Transverse colon (tissue), 4 donors: ENCODE results near the gene UBE2E2. TPM values are rescaled to one million over a fixed set of nuclear protein-coding genes. Genes with fewer than 3 reads are reported as not detected.

Experiments
- DNase-seq: peaks from one replicate; pipeline ENCODE4 v3.0.0-alpha.2; 2019
- H3K27ac ChIP-seq, 4 donors: fragments of 200-600 bp; sonication (generic); 2 replicates each; pipeline ENCODE4 v1.5.1; 2016 to 2018; ENCODE audit warnings: inconsistent platforms in 4 of 4
- H3K27me3 ChIP-seq: fragments of 200-600 bp; sonication (generic); 2 replicates; pipeline ENCODE4 v1.5.1; 2017; ENCODE audit warnings: inconsistent platforms
- H3K36me3 ChIP-seq, 4 donors: fragments of 200-600 bp; sonication (generic); 2 replicates each; pipeline ENCODE4 v1.5.1; 2017 to 2019; ENCODE audit warnings: inconsistent platforms in 4 of 4
- H3K4me1 ChIP-seq, 4 donors: fragments of 200-600 bp; sonication (generic); 2 replicates each; pipeline ENCODE4 v1.5.1; 2017 to 2020; ENCODE audit warnings: inconsistent platforms in 4 of 4
- H3K4me3 ChIP-seq, 4 donors: fragments of 200-600 bp; sonication (generic); 1 replicate in 1 of 4; 2 replicates in 3 of 4; pipeline versions ENCODE4 v1.5.1 to v1.6.1; 2017 to 2019; ENCODE audit warnings: inconsistent platforms in 4 of 4
- H3K9me3 ChIP-seq, 2 donors: fragments of 200-600 bp; sonication (generic); 2 replicates each; pipeline ENCODE4 v1.5.1; 2017 to 2019; ENCODE audit warnings: inconsistent platforms in 2 of 2
- EP300 ChIP-seq: sonication (generic); formaldehyde crosslinking; IDR thresholded peaks from one replicate; pipeline ENCODE4 v1.6.1; 2017; ENCODE audit warnings: antibody characterized with exemption, low read depth
- POLR2A ChIP-seq: fragments of 450-650 bp; IDR thresholded peaks from one replicate; pipeline ENCODE4 v1.6.1; 2016; ENCODE audit warnings: antibody characterized with exemption, mild to moderate bottlenecking, moderate library complexity
- POLR2AphosphoS5 ChIP-seq, 3 donors: sonication (generic); formaldehyde crosslinking; IDR thresholded peaks; one replicate each; pipeline ENCODE4 v1.6.1; 2016; ENCODE audit warnings: antibody characterized with exemption in 3 of 3
- WGBS, 2 donors: methylation state at CpG; one replicate each; pipeline ENCODE4 v1.1.5; 2018; ENCODE audit warnings: low coverage in 1 of 2; 5-methylcytosine and 5-hydroxymethylcytosine counted together
- in situ Hi-C, 4 donors: fragments of 200-750 bp; cut with MboI; loops; one replicate each; pipeline versions ENCODE4 v1.15.0 to v1.15.1; 2017; ENCODE audit warnings: low sequenced_read_pairs in 3 of 4, low pct_ligation_motif_present in 1 of 4, low pct_unique_long_range_greater_than_20kb in 1 of 4
- intact Hi-C: fragments of 100-400 bp; cut with DNase I; formaldehyde crosslinking; loops from one replicate; pipeline ENCODE4 v1.15.1; 2023; ENCODE audit warnings: low total_unique reads
- total RNA-seq, 4 donors: library from RNA; depleted of rRNA; stranded (reverse); fragments of >200 nt; gene quantifications; one replicate each; pipeline ENCODE4 v1.1.0, GENCODE V29; 2016
- TF ChIP-seq, protein P1 (sequence below), 5 experiments: fragments of 200-600 bp in 3 of 5; fragments of 450-650 bp in 2 of 5; sonication (generic) in 3 of 5; IDR thresholded peaks; 1 replicate in 2 of 5; 2 replicates in 3 of 5; pipeline ENCODE4 v1.5.1; 2016 to 2017; ENCODE audit warnings: antibody characterized with exemption in 5 of 5, inconsistent platforms in 3 of 5, mild to moderate bottlenecking in 2 of 5, moderate library complexity in 1 of 5

UBE2E2 gene
- total RNA-seq, 4 donors from 2014 or later: 5.4 to 133 (median 7.6) TPM

DNA sequence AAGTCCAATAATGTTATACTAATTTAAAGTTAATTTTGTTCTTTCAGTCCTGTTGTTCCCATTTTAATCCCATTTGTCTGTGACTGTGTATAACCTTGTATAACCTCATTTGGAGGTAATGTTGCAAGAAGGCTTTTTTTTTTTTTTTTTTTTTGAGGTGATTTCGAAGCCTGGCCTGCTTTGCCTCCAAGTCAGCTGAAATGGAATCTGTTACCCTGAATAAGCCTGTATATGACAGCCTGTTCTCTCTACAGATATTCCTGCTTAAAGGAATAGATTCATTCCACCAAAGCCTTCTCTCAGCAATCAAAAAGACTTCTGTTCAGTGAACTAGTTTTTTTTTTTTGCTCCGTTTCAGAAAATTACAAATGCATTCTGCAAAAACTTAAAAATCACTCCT, 330.9 kb downstream of the UBE2E2 start:
- no peaks in the 10 kb centered on the region for H3K4me1 ChIP-seq
- no peak overlapping the region for H3K27ac ChIP-seq
- H3K9me3 ChIP-seq: no peaks in the 10 kb centered on the region
- 75 to 91% methylated on average over 2 of the region's 2 CpGs for WGBS, 2 donors
- in situ Hi-C loops (no loop called here), intact Hi-C loops (no loop called here)
- no peak for TF ChIP-seq EP300
- no peak for DNase-seq
- no peaks in the 10 kb centered on the region for H3K27me3 ChIP-seq
- H3K4me3 ChIP-seq: no peak overlapping the region
- no peaks in the 10 kb centered on the region for H3K36me3 ChIP-seq

DNA sequence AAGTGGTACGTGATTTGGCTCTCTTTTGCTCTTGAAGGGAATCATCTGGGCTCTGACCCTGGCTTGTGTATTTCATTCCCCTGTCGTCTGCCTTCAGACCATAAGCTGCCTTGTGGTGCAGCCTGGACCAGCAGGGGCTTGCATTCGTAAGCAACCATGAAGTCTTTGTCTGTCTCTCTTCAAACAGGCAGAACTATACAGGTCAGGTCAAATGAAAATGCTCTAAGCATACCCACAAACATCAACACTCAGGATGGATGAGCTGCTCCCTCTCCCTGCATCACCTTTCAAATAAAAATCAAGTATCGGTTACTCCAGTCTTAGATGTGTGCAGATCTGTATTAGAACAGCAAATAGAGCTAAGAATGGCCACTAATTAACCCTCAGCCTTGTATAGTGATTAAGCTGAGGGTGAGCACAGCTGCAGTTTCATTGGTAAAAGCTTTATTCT, 334.0 kb downstream of the UBE2E2 start:
- in situ Hi-C loops: no loop called here
- no peak overlapping the region for H3K4me3 ChIP-seq
- no peaks in the 10 kb centered on the region for H3K9me3 ChIP-seq
- no peaks in the 10 kb centered on the region for H3K4me1 ChIP-seq
- no peaks in the 10 kb centered on the region for H3K36me3 ChIP-seq
- TF ChIP-seq EP300 (no peak), POLR2A (no peak), POLR2AphosphoS5 (IDR thresholded peaks at IDR 0.05) (no peak)
- TF ChIP-seq, protein P1, sequence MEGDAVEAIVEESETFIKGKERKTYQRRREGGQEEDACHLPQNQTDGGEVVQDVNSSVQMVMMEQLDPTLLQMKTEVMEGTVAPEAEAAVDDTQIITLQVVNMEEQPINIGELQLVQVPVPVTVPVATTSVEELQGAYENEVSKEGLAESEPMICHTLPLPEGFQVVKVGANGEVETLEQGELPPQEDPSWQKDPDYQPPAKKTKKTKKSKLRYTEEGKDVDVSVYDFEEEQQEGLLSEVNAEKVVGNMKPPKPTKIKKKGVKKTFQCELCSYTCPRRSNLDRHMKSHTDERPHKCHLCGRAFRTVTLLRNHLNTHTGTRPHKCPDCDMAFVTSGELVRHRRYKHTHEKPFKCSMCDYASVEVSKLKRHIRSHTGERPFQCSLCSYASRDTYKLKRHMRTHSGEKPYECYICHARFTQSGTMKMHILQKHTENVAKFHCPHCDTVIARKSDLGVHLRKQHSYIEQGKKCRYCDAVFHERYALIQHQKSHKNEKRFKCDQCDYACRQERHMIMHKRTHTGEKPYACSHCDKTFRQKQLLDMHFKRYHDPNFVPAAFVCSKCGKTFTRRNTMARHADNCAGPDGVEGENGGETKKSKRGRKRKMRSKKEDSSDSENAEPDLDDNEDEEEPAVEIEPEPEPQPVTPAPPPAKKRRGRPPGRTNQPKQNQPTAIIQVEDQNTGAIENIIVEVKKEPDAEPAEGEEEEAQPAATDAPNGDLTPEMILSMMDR (IDR thresholded peaks at IDR 0.05): no peak
- 82 to 84% methylated on average over 2 to 4 of the region's 4 CpGs for WGBS, 2 donors
- no peak overlapping the region for H3K27ac ChIP-seq
- H3K27me3 ChIP-seq: no peaks in the 10 kb centered on the region
- no peak for DNase-seq
- intact Hi-C loops: no loop called here

DNA sequence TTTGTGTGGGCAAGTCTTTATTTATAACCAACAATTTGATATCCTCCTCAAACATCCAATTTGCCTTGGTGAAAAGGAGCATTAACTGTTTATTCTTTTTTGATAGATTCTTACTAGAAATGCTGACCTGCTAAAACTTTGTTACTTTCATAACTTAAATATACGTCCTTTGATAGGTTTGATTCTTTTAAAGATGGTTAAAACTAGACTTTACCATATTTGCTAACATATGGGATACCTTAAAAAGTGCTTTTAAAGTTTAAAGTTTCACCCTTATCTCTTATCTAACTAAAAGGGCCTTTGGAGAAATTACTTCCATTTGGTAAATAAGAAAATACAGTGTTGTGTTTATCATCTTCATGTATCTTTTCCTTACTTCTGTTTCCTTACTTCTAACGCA, 336.1 kb downstream of the UBE2E2 start:
- no peaks in the 10 kb centered on the region for H3K4me1 ChIP-seq
- 88 to 90% methylated on average over 2 of the region's 2 CpGs for WGBS, 2 donors
- no peak overlapping the region for H3K4me3 ChIP-seq
- in situ Hi-C loops: no loop called here
- no peak overlapping the region for H3K27ac ChIP-seq
- H3K36me3 ChIP-seq: no peaks in the 10 kb centered on the region
- H3K27me3 ChIP-seq: no peaks in the 10 kb centered on the region
- no peak for DNase-seq
- no peaks in the 10 kb centered on the region for H3K9me3 ChIP-seq
- intact Hi-C loops: no loop called here
- TF ChIP-seq, protein P1 (IDR thresholded peaks at IDR 0.05): no peak
- TF ChIP-seq POLR2AphosphoS5 (IDR thresholded peaks at IDR 0.05) (no peak), POLR2A (no peak), EP300 (no peak)

DNA sequence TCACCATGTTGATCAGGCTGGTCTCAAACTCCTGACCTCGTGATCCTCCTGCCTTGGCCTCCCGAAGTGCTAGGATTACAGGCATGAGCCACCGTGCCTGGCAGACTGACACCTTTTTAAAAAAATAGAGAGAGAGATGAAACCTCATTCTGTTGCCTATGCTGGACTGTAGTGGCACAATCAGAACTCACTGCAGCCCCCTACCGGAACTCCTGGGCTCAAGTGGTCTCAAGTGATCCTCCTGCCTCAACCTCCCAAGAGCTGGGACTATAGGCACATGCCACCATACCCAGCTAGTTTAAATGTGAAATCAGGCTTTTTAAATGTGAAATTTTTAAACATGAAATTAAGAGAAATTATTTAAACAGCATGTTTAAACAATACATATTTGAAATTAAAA, 337.5 kb downstream of the UBE2E2 start:
- no peak for DNase-seq
- in situ Hi-C loops (no loop called here), intact Hi-C loops (no loop called here)
- Histone ChIP-seq H3K9me3 (no peaks in the 10 kb centered on the region), H3K4me3 (no peak overlapping the region), H3K4me1 (no peaks in the 10 kb centered on the region), H3K27me3 (no peaks in the 10 kb centered on the region), H3K36me3 (no peaks in the 10 kb centered on the region), H3K27ac (no peak overlapping the region)
- 91% methylated on average over 4 of the region's 4 CpGs; no CpG with 5 or more reads in 1 of the 2 donors for WGBS, 2 donors
- no peak for TF ChIP-seq POLR2A
- TF ChIP-seq, protein P1 (IDR thresholded peaks at IDR 0.05): no peak
- TF ChIP-seq EP300: no peak
- TF ChIP-seq POLR2AphosphoS5 (IDR thresholded peaks at IDR 0.05): no peak

DNA sequence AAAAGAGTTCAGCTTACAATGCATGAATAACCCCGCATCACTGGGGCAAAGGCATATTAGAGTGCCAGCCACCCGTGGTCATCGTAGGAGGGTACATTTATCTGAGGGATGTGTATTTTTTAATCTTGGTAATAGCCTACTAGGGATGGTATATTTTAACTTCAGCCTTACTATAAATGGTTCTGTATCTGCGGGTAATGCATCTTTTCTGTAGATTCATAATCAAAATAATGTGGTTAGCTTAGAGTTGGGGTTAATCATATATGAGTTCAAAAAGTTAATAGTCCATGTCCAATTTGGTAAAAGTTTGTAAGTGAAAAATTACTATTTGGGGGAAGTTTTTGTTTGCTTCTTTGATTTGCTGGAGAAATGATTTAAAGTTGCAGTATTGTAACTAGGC, 339.0 kb downstream of the UBE2E2 start:
- in situ Hi-C loops (no loop called here), intact Hi-C loops (no loop called here)
- Histone ChIP-seq H3K4me1 (no peaks in the 10 kb centered on the region), H3K27me3 (no peaks in the 10 kb centered on the region), H3K4me3 (no peak overlapping the region), H3K27ac (no peak overlapping the region), H3K36me3 (no peaks in the 10 kb centered on the region), H3K9me3 (no peaks in the 10 kb centered on the region)
- WGBS, 2 donors: 95% methylated on average over 4 of the region's 4 CpGs
- TF ChIP-seq, protein P1 (IDR thresholded peaks at IDR 0.05): no peak
- TF ChIP-seq POLR2AphosphoS5 (IDR thresholded peaks at IDR 0.05): no peak
- TF ChIP-seq POLR2A: no peak
- TF ChIP-seq EP300: no peak
- DNase-seq: no peak
